GM21515 (cell line): ENCODE data around the gene CEP135.
A peak's percentile ranks its signal among the peaks of the same experiment; 100 is the strongest.

ENCODE experiments used
- ATAC-seq: cut with Tn5 transposase; IDR thresholded peaks from one replicate; pipeline ENCODE4 v1.9.1; 2021; ENCODE audit not compliant: unreplicated experiment

Gene CEP135

GRCh38 chr4:56008206-56008605 is 59.5 kb downstream of the CEP135 start:
- ATAC-seq, result no peak

- no peak for ATAC-seq
Observed at GRCh38 chr4:56026596-56026995, 77.9 kb downstream of the CEP135 start.

GRCh38 chr4:56028165-56028564 is 79.4 kb downstream of the CEP135 start:
- ATAC-seq, result no peak

GRCh38 chr4:56038487-56039162 is 89.9 kb downstream of the CEP135 start:
- ATAC-seq, result no peak

GRCh38 chr4:56040842-56041241 is 92.1 kb downstream of the CEP135 start:
- no peak for ATAC-seq

GRCh38 chr4:56042225-56042624 is 93.5 kb downstream of the CEP135 start:
- ATAC-seq, result no peak

GRCh38 chr4:56048383-56048701 is 99.6 kb downstream of the CEP135 start:
- ATAC-seq, result no peak

GRCh38 chr4:56048702-56049431 is 100.1 kb downstream of the CEP135 start:
- peak; percentile 97 for ATAC-seq

GRCh38 chr4:56050625-56051024 is 101.9 kb downstream of the CEP135 start:
- no peak for ATAC-seq

- no peak for ATAC-seq
Observed at GRCh38 chr4:56051029-56051709, 102.4 kb downstream of the CEP135 start.

GRCh38 chr4:56051710-56052075 is 102.9 kb downstream of the CEP135 start:
- ATAC-seq, result no peak

- no peak for ATAC-seq
Observed at GRCh38 chr4:56052481-56052880, 103.7 kb downstream of the CEP135 start.

- ATAC-seq, result no peak
Observed at GRCh38 chr4:56052966-56053365, 104.2 kb downstream of the CEP135 start.

GRCh38 chr4:56055027-56055977 is 106.6 kb downstream of the CEP135 start:
- ATAC-seq, result no peak

- no peak for ATAC-seq
Observed at GRCh38 chr4:56055991-56056390, 107.2 kb downstream of the CEP135 start.

- no peak for ATAC-seq
Observed at GRCh38 chr4:56058555-56058954, 109.8 kb downstream of the CEP135 start.

GRCh38 chr4:56060036-56060435 is 111.3 kb downstream of the CEP135 start:
- ATAC-seq, result no peak

GRCh38 chr4:56062106-56062505 is 113.4 kb downstream of the CEP135 start:
- no peak for ATAC-seq

- no peak for ATAC-seq
Observed at GRCh38 chr4:56062526-56063145, 113.9 kb downstream of the CEP135 start.

GRCh38 chr4:56066493-56066892 is 117.7 kb downstream of the CEP135 start:
- ATAC-seq, result no peak

- ATAC-seq, result no peak
Observed at GRCh38 chr4:56067826-56068225, 119.1 kb downstream of the CEP135 start.
